IMR-90 (cell line): ENCODE results near the gene ARHGAP10. TPM values are rescaled to one million over a fixed set of nuclear protein-coding genes. Genes with fewer than 3 reads are reported as not detected.

Experiments used
- ATAC-seq: fragments of 200-7000 bp; cut with Tn5 transposase; 2 replicates; pipeline ENCODE4 v1.9.1; 2020; ENCODE audit warnings: low read depth, mild to moderate bottlenecking, moderate library complexity
- BruUV-seq: library from RNA; stranded (reverse); fragments of 400-500 nt; replicated peaks from 2 replicates; lab custom pipeline; 2021; lab: Mats Ljungman, UMichigan
- CTCF ChIA-PET: fragments of 300-600 bp; formaldehyde crosslinking; extraction: SDS; loops from one replicate; lab custom pipeline; 2021; ENCODE audit warnings: antibody characterized with exemption; lab: Yijun Ruan, JAX
- POLR2A ChIA-PET: fragments of 300-600 bp; sonication (Branson Sonifier 250); formaldehyde crosslinking; loops from one replicate; lab custom pipeline; 2022; ENCODE audit warnings: antibody characterized with exemption; ENCODE audit not compliant: unreplicated experiment; lab: Charles Lee
- DNase-seq: peaks from one replicate; pipeline ENCODE4 v3.0.0; 2013
- H2AFZ ChIP-seq: replicated peaks from 2 replicates; pipeline ENCODE3; 2013; ENCODE audit warnings: low read length, mild to moderate bottlenecking; ENCODE audit not compliant: poor library complexity
- H2AK5ac ChIP-seq: 2 replicates; pipeline ENCODE4 v1.6.1; 2013; ENCODE audit warnings: low read depth, low read length, inconsistent platforms
- H2AK9ac ChIP-seq: replicated peaks from 2 replicates; pipeline ENCODE3; 2013; ENCODE audit warnings: mild to moderate bottlenecking, low read depth, low read length, moderate library complexity; ENCODE audit not compliant: poor library complexity
- H2BK120ac ChIP-seq: 2 replicates; pipeline ENCODE4 v1.6.1; 2013; ENCODE audit warnings: low read depth, low read length, inconsistent platforms
- H2BK15ac ChIP-seq: 3 replicates; pipeline ENCODE4 v1.6.1; 2013; ENCODE audit warnings: low read depth, low read length, inconsistent platforms
- H2BK20ac ChIP-seq: 2 replicates; pipeline ENCODE4 v1.6.1; 2013; ENCODE audit warnings: low read depth, mild to moderate bottlenecking, inconsistent platforms, low read length, moderate library complexity
- H2BK5ac ChIP-seq: 2 replicates; pipeline ENCODE4 v1.6.1; 2013; ENCODE audit warnings: mild to moderate bottlenecking, low read depth, low read length, inconsistent platforms; ENCODE audit not compliant: poor library complexity, severe bottlenecking
- H3K14ac ChIP-seq: replicated peaks from 2 replicates; pipeline ENCODE4 v1.6.1; 2013; ENCODE audit warnings: low read depth, low read length, inconsistent platforms
- H3K18ac ChIP-seq: 2 replicates; pipeline ENCODE4 v1.6.1; 2013; ENCODE audit warnings: low read depth, low read length, control low read depth
- H3K23ac ChIP-seq: 2 replicates; pipeline ENCODE4 v1.6.1; 2013; ENCODE audit warnings: low read depth, low read length, inconsistent platforms
- H3K27ac ChIP-seq: 2 replicates; pipeline ENCODE4 v1.5.1; 2013; ENCODE audit warnings: mild to moderate bottlenecking, control low read depth, low read length; ENCODE audit not compliant: insufficient read depth
- H3K27me3 ChIP-seq: 2 replicates; pipeline ENCODE4 v1.6.1; 2013; ENCODE audit warnings: low read length; ENCODE audit not compliant: control insufficient read depth, insufficient read depth
- H3K36me3 ChIP-seq: 2 replicates; pipeline ENCODE4 v1.6.1; 2013; ENCODE audit warnings: low read length, mixed read lengths; ENCODE audit not compliant: control insufficient read depth, insufficient read depth
- H3K4ac ChIP-seq: 2 replicates; pipeline ENCODE4 v1.6.1; 2013; ENCODE audit warnings: low read depth, low read length, inconsistent platforms
- H3K4me1 ChIP-seq: 2 replicates; pipeline ENCODE4 v1.6.1; 2013; ENCODE audit warnings: low read length, mixed read lengths; ENCODE audit not compliant: control insufficient read depth, insufficient read depth
- H3K4me2 ChIP-seq: 2 replicates; pipeline ENCODE4 v1.6.1; 2013; ENCODE audit warnings: low read depth, mild to moderate bottlenecking, control low read depth, low read length, moderate library complexity
- H3K4me3 ChIP-seq: 2 replicates; pipeline ENCODE4 v1.5.1; 2013; ENCODE audit warnings: low read depth, mild to moderate bottlenecking, control low read depth, low read length, moderate library complexity; ENCODE audit not compliant: insufficient read depth
- H3K56ac ChIP-seq: 2 replicates; pipeline ENCODE4 v1.6.1; 2013; ENCODE audit warnings: low read length, inconsistent platforms; ENCODE audit not compliant: insufficient read depth; ENCODE audit errors: extremely low read depth
- H3K79me1 ChIP-seq, 2 experiments: 2 replicates each; pipeline ENCODE4 v1.6.1; 2013; ENCODE audit warnings: low read length in 2 of 2, inconsistent platforms in 1 of 2, low read depth in 1 of 2
- H3K9ac ChIP-seq: 2 replicates; pipeline ENCODE4 v1.6.1; 2013; ENCODE audit warnings: low read depth, low read length, control low read depth
- H3K9me1 ChIP-seq: 2 replicates; pipeline ENCODE4 v1.6.1; 2013; ENCODE audit warnings: low read length, inconsistent platforms; ENCODE audit not compliant: insufficient read depth
- H3K9me3 ChIP-seq: 2 replicates; pipeline ENCODE4 v1.6.1; 2013; ENCODE audit warnings: low read length; ENCODE audit not compliant: control insufficient read depth, insufficient read depth
- H4K20me1 ChIP-seq: 2 replicates; pipeline ENCODE4 v1.6.1; 2013; ENCODE audit warnings: low read length, inconsistent platforms; ENCODE audit not compliant: insufficient read depth
- H4K5ac ChIP-seq: 2 replicates; pipeline ENCODE4 v1.6.1; 2013; ENCODE audit warnings: mild to moderate bottlenecking, low read depth, low read length, control low read depth
- H4K8ac ChIP-seq, 2 experiments: 2 replicates each; pipeline ENCODE4 v1.6.1; 2013; ENCODE audit warnings: low read depth in 2 of 2, low read length in 2 of 2, control low read depth in 1 of 2, inconsistent platforms in 1 of 2
- H4K91ac ChIP-seq: 2 replicates; pipeline ENCODE4 v1.6.1; 2013; ENCODE audit warnings: low read depth, low read length, inconsistent platforms; ENCODE audit not compliant: insufficient read depth
- BHLHE40 ChIP-seq: fragments of 150-350 bp; IDR thresholded peaks from 2 replicates; pipeline ENCODE4 v1.6.1; 2016; ENCODE audit warnings: mild to moderate bottlenecking, low read depth, low read length
- CEBPB ChIP-seq: IDR thresholded peaks from 2 replicates; pipeline ENCODE4 v1.6.1; 2012; ENCODE audit warnings: low read depth, low read length, improper control_type of control experiment
- CHD1 ChIP-seq: IDR thresholded peaks from 2 replicates; pipeline ENCODE4 v1.6.1; 2012; ENCODE audit warnings: low read depth, low read length, improper control_type of control experiment
- CTCF ChIP-seq: conservative IDR thresholded peaks from 2 replicates; pipeline ENCODE4 v1.5.1; 2012; ENCODE audit warnings: mild to moderate bottlenecking, low read depth, low read length, improper control_type of control experiment
- FOS ChIP-seq: fragments of 150-350 bp; IDR thresholded peaks from 2 replicates; pipeline ENCODE4 v1.6.1; 2016; ENCODE audit warnings: low read depth, low read length
- MAFK ChIP-seq: IDR thresholded peaks from 2 replicates; pipeline ENCODE4 v1.6.1; 2012; ENCODE audit warnings: low read depth, low read length, improper control_type of control experiment
- MAZ ChIP-seq: IDR thresholded peaks from 2 replicates; pipeline ENCODE4 v1.6.1; 2012; ENCODE audit warnings: low read depth, mild to moderate bottlenecking, low read length, improper control_type of control experiment, moderate library complexity, borderline replicate concordance
- MXI1 ChIP-seq: IDR thresholded peaks from 2 replicates; pipeline ENCODE4 v1.6.1; 2012; ENCODE audit warnings: low read depth, mild to moderate bottlenecking, low read length, moderate library complexity, borderline replicate concordance
- NFE2L2 ChIP-seq: fragments of 150-350 bp; IDR thresholded peaks from 2 replicates; pipeline ENCODE4 v1.6.1; 2016; ENCODE audit warnings: low read depth, mild to moderate bottlenecking, low read length
- POLR2A ChIP-seq: IDR thresholded peaks from 2 replicates; pipeline ENCODE4 v1.6.1; 2012; ENCODE audit warnings: mild to moderate bottlenecking, low read depth, low read length
- RAD21 ChIP-seq: IDR thresholded peaks from 2 replicates; pipeline ENCODE4 v1.6.1; 2012; ENCODE audit warnings: low read length, improper control_type of control experiment
- RCOR1 ChIP-seq: IDR thresholded peaks from 2 replicates; pipeline ENCODE4 v1.6.1; 2012; ENCODE audit warnings: mild to moderate bottlenecking, low read length, improper control_type of control experiment; ENCODE audit not compliant: insufficient replicate concordance
- RFX5 ChIP-seq: IDR thresholded peaks from 2 replicates; pipeline ENCODE4 v1.8.0; 2012; ENCODE audit warnings: low read depth, mild to moderate bottlenecking, low read length, moderate library complexity
- SMC3 ChIP-seq: fragments of 150-350 bp; IDR thresholded peaks from 2 replicates; pipeline ENCODE4 v1.6.1; 2016; ENCODE audit warnings: low read depth, mild to moderate bottlenecking, antibody characterized with exemption, low read length, moderate library complexity
- USF2 ChIP-seq: fragments of 150-350 bp; IDR thresholded peaks from 2 replicates; pipeline ENCODE4 v1.6.1; 2017; ENCODE audit warnings: mild to moderate bottlenecking, antibody characterized with exemption, low read length, low read depth
- WGBS, 2 experiments: methylation state at CpG; one replicate each; pipeline versions ENCODE4 v1.1.5 to v1.1.7; 2013; ENCODE audit warnings: missing lambda C conversion rate in 2 of 2; ENCODE audit not compliant: insufficient read length in 1 of 2; ENCODE audit errors: extremely low coverage in 2 of 2; 5-methylcytosine and 5-hydroxymethylcytosine counted together
- dilution Hi-C: fragments of 300-500 bp; cut with HindIII; formaldehyde crosslinking; loops from one replicate; pipeline ENCODE4 v1.14.3; 2018; ENCODE audit warnings: low sequenced_read_pairs; ENCODE audit not compliant: unreplicated experiment
- in situ Hi-C: fragments of 300-500 bp; cut with MboI; formaldehyde crosslinking; loops from 3 replicates; pipeline ENCODE4 v1.14.3; 2019; ENCODE audit warnings: low sequenced_read_pairs, inconsistent platforms, mixed read lengths
- intact Hi-C: fragments of 100-400 bp; cut with micrococcal nuclease; formaldehyde crosslinking; loops from 2 replicates; pipeline ENCODE4 v1.10.0; 2022
- polyA plus RNA-seq, 3 experiments: library from polyadenylated mRNA; depleted of rRNA; stranded (reverse); fragments of >200 nt; gene quantifications; 2 replicates each; pipeline ENCODE4 v1.2.3, GENCODE V29; 2012; ENCODE audit warnings: low replicate concordance in 1 of 3
- total RNA-seq: library from RNA; depleted of rRNA; stranded (reverse); fragments of >200 nt; gene quantifications from 2 replicates; pipeline ENCODE4 v1.2.3, GENCODE V29; 2012

ARHGAP10 gene
- total and polyA plus RNA-seq, 2 of the 4 experiments (the other 2 are of a cell fraction) = 27.1 to 29.4 TPM

- no peak for TF ChIP-seq MAFK
Measured at GRCh38 chr4:147984065-147984777, 252.3 kb downstream of the ARHGAP10 start (continued).

GRCh38 chr4:147984778-147985138 is 252.9 kb downstream of the ARHGAP10 start:
- WGBS, 2 experiments = 100% methylated on average over 1 of the region's 2 CpGs; no CpG with 5 or more reads in 1 of the 2 experiments
- ATAC-seq (no peak), DNase-seq (no peak)
- Histone ChIP-seq H3K9ac (no peak overlapping the region), H3K56ac (no peak overlapping the region), H3K9me3 (no peaks in the 10 kb centered on the region), H3K4me3 (no peak overlapping the region), H4K20me1 (peaks cover 22% of the 10 kb centered on the region), H3K4me2 (no peak overlapping the region), H2AK9ac (no peak overlapping the region), H2BK15ac (no peak overlapping the region), H3K27me3 (no peaks in the 10 kb centered on the region), H3K14ac (no peak overlapping the region), H2BK5ac (no peak overlapping the region), H3K18ac (no peak overlapping the region), H4K5ac (no peak overlapping the region), H3K79me1 (peaks cover 41 to 44% of the 10 kb centered on the region in 2 experiments), H3K4ac (no peak overlapping the region), H3K4me1 (peaks cover 3% of the 10 kb centered on the region), H3K27ac (no peak overlapping the region), H2AFZ (no peak overlapping the region), H4K91ac (no peak overlapping the region), H4K8ac (no peak overlapping the region), H2BK20ac (no peak overlapping the region), H2BK120ac (no peak overlapping the region), H3K36me3 (peaks cover 2% of the 10 kb centered on the region; the same call in 1 of the 2 replicates), H3K9me1 (peaks cover 14% of the 10 kb centered on the region), H2AK5ac (no peak overlapping the region), H3K23ac (no peak overlapping the region)
- in situ Hi-C loops = no loop called here
- ChIA-PET POLR2A (no interaction called here), CTCF (no interaction called here)
- dilution Hi-C loops = no loop called here
- intact Hi-C loops = loop anchor here (1.0 kb wide), 1 partner anchor 459 kb away; no protein-coding TSS in a partner anchor
- BruUV-seq = no TSS peak
- TF ChIP-seq MAZ (no peak), BHLHE40 (no peak), RFX5 (no peak), CTCF (no peak), USF2 (no peak), FOS (no peak), MXI1 (no peak), SMC3 (no peak), NFE2L2 (no peak), CHD1 (no peak), POLR2A (no peak), CEBPB (no peak), RAD21 (no peak), RCOR1 (no peak)
